Smooth muscle cell (in vitro differentiated cells): Measurements from ENCODE around the gene CRB1. TPM values are rescaled to one million over a fixed set of nuclear protein-coding genes. Genes with fewer than 3 reads are reported as not detected.
"Not testable (repeated sequence)": the region's sequence is repeated elsewhere in the genome, so short reads cannot be mapped to it uniquely, and the experiment has no call there.

Experiments
- DNase-seq: peaks from one replicate; lab custom pipeline; 2025; ENCODE audit not compliant: unreplicated experiment; lab: John Stamatoyannopoulos, UW
- H2AFZ ChIP-seq: fragments of 200-600 bp; sonication (generic); 2 replicates; pipeline ENCODE4 v1.6.0; 2016; ENCODE audit warnings: antibody characterized with exemption, low read depth, mild to moderate bottlenecking
- H3F3A ChIP-seq: fragments of 200-600 bp; sonication (generic); 2 replicates; pipeline ENCODE4 v1.6.0; 2017; ENCODE audit warnings: antibody characterized with exemption, low read depth
- H3K27ac ChIP-seq: fragments of 200-600 bp; sonication (generic); 2 replicates; pipeline ENCODE4 v1.5.1; 2016; ENCODE audit warnings: low read depth, mild to moderate bottlenecking
- H3K27me3 ChIP-seq: fragments of 200-600 bp; sonication (generic); 2 replicates; pipeline ENCODE4 v1.6.1; 2016; ENCODE audit warnings: low read depth, mild to moderate bottlenecking
- H3K36me3 ChIP-seq: fragments of 200-600 bp; sonication (generic); 2 replicates; pipeline ENCODE4 v1.5.1; 2016; ENCODE audit warnings: low read depth
- H3K4me1 ChIP-seq: fragments of 200-600 bp; sonication (generic); 2 replicates; pipeline ENCODE4 v1.5.1; 2016; ENCODE audit warnings: low read depth
- H3K4me2 ChIP-seq: fragments of 200-600 bp; sonication (generic); 2 replicates; pipeline ENCODE4 v1.6.0; 2016; ENCODE audit warnings: mild to moderate bottlenecking
- H3K4me3 ChIP-seq: fragments of 200-600 bp; sonication (generic); 2 replicates; pipeline ENCODE4 v1.5.1; 2016; ENCODE audit warnings: mild to moderate bottlenecking
- H3K79me2 ChIP-seq: fragments of 200-600 bp; sonication (generic); 2 replicates; pipeline ENCODE4 v1.6.0; 2016; ENCODE audit warnings: low read depth, mild to moderate bottlenecking
- H3K9ac ChIP-seq: fragments of 200-600 bp; sonication (generic); 2 replicates; pipeline ENCODE4 v1.6.0; 2016; ENCODE audit warnings: low read depth
- H3K9me3 ChIP-seq: fragments of 200-600 bp; sonication (generic); replicated peaks from 2 replicates; pipeline ENCODE4 v1.5.1; 2016; ENCODE audit warnings: low read depth
- H4K20me1 ChIP-seq: fragments of 200-600 bp; sonication (generic); 2 replicates; pipeline ENCODE4 v1.6.0; 2016; ENCODE audit warnings: low read depth
- CTCF ChIP-seq: fragments of 200-600 bp; sonication (generic); IDR thresholded peaks from 2 replicates; pipeline ENCODE4 v1.5.1; 2017; ENCODE audit warnings: borderline replicate concordance, mild to moderate bottlenecking, antibody characterized with exemption; ENCODE audit not compliant: insufficient read depth, poor library complexity, severe bottlenecking
- WGBS: methylation state at CpG from one replicate; pipeline ENCODE4 v1.1.7; 2016; ENCODE audit warnings: low lambda C conversion rate; 5-methylcytosine and 5-hydroxymethylcytosine counted together
- polyA plus RNA-seq: library from polyadenylated mRNA; unstranded; fragments of >200 nt; fragmentation: Nextera tagmentation; extraction: Ambion mirVana; gene quantifications from 2 replicates; pipeline ENCODE4 v1.2.1, GENCODE V29; 2016
- total RNA-seq: library from RNA; depleted of rRNA; stranded (reverse); fragments of >200 nt; gene quantifications from 2 replicates; pipeline ENCODE4 v1.2.3, GENCODE V29; 2014

CRB1 gene
- total and polyA plus RNA-seq, 2 experiments from 2014 or later, result under 0.01 TPM; not detected in 1

GRCh38 chr1:197485790-197486189, 217.7 kb downstream of the CRB1 start:
- Histone ChIP-seq H2AFZ (no peak overlapping the region), H3K4me3 (no peak overlapping the region), H3K4me1 (no peaks in the 10 kb centered on the region), H3F3A (no peaks in the 10 kb centered on the region), H3K27ac (no peak overlapping the region), H3K79me2 (no peaks in the 10 kb centered on the region), H3K9ac (no peak overlapping the region), H3K36me3 (no peaks in the 10 kb centered on the region), H4K20me1 (no peaks in the 10 kb centered on the region), H3K4me2 (no peak overlapping the region), H3K27me3 (peaks cover 5% of the 10 kb centered on the region), H3K9me3 (no peaks in the 10 kb centered on the region)
- DNase-seq, result no peak
- no peak for TF ChIP-seq CTCF
- 78% methylated on average over 3 of the region's 3 CpGs for WGBS

- no peak overlapping the region for H3K4me2 ChIP-seq
- no peak overlapping the region for H3K4me3 ChIP-seq
- no peak overlapping the region for H3K27ac ChIP-seq
- no peaks in the 10 kb centered on the region for H3K9me3 ChIP-seq
- DNase-seq, result no peak
- peaks cover 5% of the 10 kb centered on the region for H3K27me3 ChIP-seq
- H3K79me2 ChIP-seq, result no peaks in the 10 kb centered on the region
- TF ChIP-seq CTCF, result no peak
- no peak overlapping the region for H3K9ac ChIP-seq
- H2AFZ ChIP-seq, result no peak overlapping the region
- no peaks in the 10 kb centered on the region for H4K20me1 ChIP-seq
- H3F3A ChIP-seq, result no peaks in the 10 kb centered on the region
- H3K4me1 ChIP-seq, result no peaks in the 10 kb centered on the region
- H3K36me3 ChIP-seq, result no peaks in the 10 kb centered on the region
- WGBS, result 75% methylated on average over 2 of the region's 2 CpGs
These were observed 218.9 kb downstream of the CRB1 start for GRCh38 chr1:197486946-197487345.

GRCh38 chr1:197491505-197491904, 223.5 kb downstream of the CRB1 start:
- DNase-seq, H2AFZ ChIP-seq, H3K4me3 ChIP-seq, H3K27ac ChIP-seq, H4K20me1 ChIP-seq, H3F3A ChIP-seq, H3K9ac ChIP-seq, H3K4me1 ChIP-seq, H3K9me3 ChIP-seq, H3K36me3 ChIP-seq, H3K79me2 ChIP-seq, H3K4me2 ChIP-seq, H3K27me3 ChIP-seq: not testable (repeated sequence)
- 90% methylated on average over 1 of the region's 1 CpG for WGBS

GRCh38 chr1:197496722-197497121, 228.7 kb downstream of the CRB1 start:
- no peak for TF ChIP-seq CTCF
- no peak for DNase-seq
- no peak overlapping the region for H2AFZ ChIP-seq

More at GRCh38 chr1:197496722-197497121, 228.7 kb downstream of the CRB1 start:
- H3K27ac ChIP-seq, result no peak overlapping the region
- no peak overlapping the region for H3K4me3 ChIP-seq
- no peaks in the 10 kb centered on the region for H4K20me1 ChIP-seq
- no peaks in the 10 kb centered on the region for H3K79me2 ChIP-seq
- H3K9ac ChIP-seq, result no peak overlapping the region
- H3K4me2 ChIP-seq, result no peak overlapping the region
- 84% methylated on average over 10 of the region's 10 CpGs for WGBS
- no peaks in the 10 kb centered on the region for H3K4me1 ChIP-seq
- no peaks in the 10 kb centered on the region for H3K9me3 ChIP-seq
- no peaks in the 10 kb centered on the region for H3K27me3 ChIP-seq
- H3K36me3 ChIP-seq, result no peaks in the 10 kb centered on the region
- no peaks in the 10 kb centered on the region for H3F3A ChIP-seq
